PC-3 (cell line): ENCODE measurements around the gene MAF.

Experiments
- CTCF ChIP-seq: fragments of 300-600 bp; sonication (generic); conservative IDR thresholded peaks from 2 replicates; pipeline ENCODE4 v1.5.1; 2017; ENCODE audit warnings: antibody characterized with exemption, low read depth, mild to moderate bottlenecking, low read length
- EZH2 ChIP-seq: fragments of 300-600 bp; sonication (generic); IDR thresholded peaks from one replicate; pipeline ENCODE4 v1.6.1; 2017; ENCODE audit warnings: antibody characterized with exemption, mild to moderate bottlenecking, low read length; ENCODE audit not compliant: unreplicated experiment
- EZH2phosphoT487 ChIP-seq: fragments of 300-600 bp; sonication (generic); IDR thresholded peaks from 2 replicates; pipeline ENCODE4 v1.6.1; 2018; ENCODE audit warnings: mild to moderate bottlenecking, antibody characterized with exemption, low read length, borderline replicate concordance

- TF ChIP-seq CTCF (no peak), EZH2 (no peak), EZH2phosphoT487 (no peak)
Observed at GRCh38 chr16:79648826-79649225, 48.3 kb upstream of the MAF start.
